ENCODE data around the gene CLHC1. TPM values are rescaled to one million over a fixed set of nuclear protein-coding genes. Genes with fewer than 3 reads are reported as not detected.

Gene CLHC1
- total RNA-seq, 1 experiment from 2014 or later: 10.4 TPM

GRCh38 chr2:55141572-55142413 lies 90.3 kb downstream of the CLHC1 start:
- CTCF ChIA-PET: no interaction called here
- peaks cover 33% of the 10 kb centered on the region for H3K4me1 Mint-ChIP-seq (ENCODE audit: low read depth, unreplicated experiment)
- BruUV-seq (replicated peaks): no TSS peak
- intact Hi-C loops (cut with micrococcal nuclease; ENCODE audit: unreplicated experiment): no loop called here
- peak; percentile 27 for DNase-seq
- peak overlapping the region; percentile 40 for H3K27ac Mint-ChIP-seq (ENCODE audit: unreplicated experiment)
- H3K36me3 Mint-ChIP-seq (ENCODE audit: insufficient read depth, unreplicated experiment): no peaks in the 10 kb centered on the region
- no peak overlapping the region for H3K4me3 Mint-ChIP-seq (ENCODE audit: low read depth, unreplicated experiment)
- no peak for TF ChIP-seq CTCF (IDR thresholded peaks at IDR 0.05; ENCODE audit: unreplicated experiment)
- H3K9me3 Mint-ChIP-seq (ENCODE audit: low read depth, unreplicated experiment): no peaks in the 10 kb centered on the region
- no peaks in the 10 kb centered on the region for H3K27me3 Mint-ChIP-seq (ENCODE audit: unreplicated experiment)

GRCh38 chr2:55140316-55141219 lies 91.5 kb downstream of the CLHC1 start:
- no TSS peak for BruUV-seq (replicated peaks)
- Mint-ChIP-seq H3K4me1 (ENCODE audit: low read depth, unreplicated experiment) (peaks cover 45% of the 10 kb centered on the region), H3K27ac (ENCODE audit: unreplicated experiment) (no peak overlapping the region)

GRCh38 chr2:55139305-55139704 lies 92.8 kb downstream of the CLHC1 start:
- BruUV-seq (replicated peaks): no TSS peak
- no peak for TF ChIP-seq CTCF (IDR thresholded peaks at IDR 0.05; ENCODE audit: unreplicated experiment)
- no peak for DNase-seq
- Mint-ChIP-seq H3K4me1 (ENCODE audit: low read depth, unreplicated experiment) (peaks cover 49% of the 10 kb centered on the region), H3K27me3 (ENCODE audit: unreplicated experiment) (no peaks in the 10 kb centered on the region), H3K4me3 (ENCODE audit: low read depth, unreplicated experiment) (no peak overlapping the region), H3K9me3 (ENCODE audit: low read depth, unreplicated experiment) (no peaks in the 10 kb centered on the region), H3K27ac (ENCODE audit: unreplicated experiment) (no peak overlapping the region), H3K36me3 (ENCODE audit: insufficient read depth, unreplicated experiment) (peaks cover 1% of the 10 kb centered on the region)
- CTCF ChIA-PET: no interaction called here
- intact Hi-C loops (cut with micrococcal nuclease; ENCODE audit: unreplicated experiment): no loop called here

More at GRCh38 chr2:55140316-55141219, 91.5 kb downstream of the CLHC1 start:
- Mint-ChIP-seq H3K9me3 (ENCODE audit: low read depth, unreplicated experiment) (no peaks in the 10 kb centered on the region), H3K27me3 (ENCODE audit: unreplicated experiment) (no peaks in the 10 kb centered on the region), H3K36me3 (ENCODE audit: insufficient read depth, unreplicated experiment) (no peaks in the 10 kb centered on the region), H3K4me3 (ENCODE audit: low read depth, unreplicated experiment) (no peak overlapping the region)
- intact Hi-C loops (cut with micrococcal nuclease; ENCODE audit: unreplicated experiment): no loop called here
- TF ChIP-seq CTCF (IDR thresholded peaks at IDR 0.05; ENCODE audit: unreplicated experiment): no peak
- CTCF ChIA-PET: no interaction called here
- DNase-seq: no peak

- no peak for TF ChIP-seq CTCF (IDR thresholded peaks at IDR 0.05; ENCODE audit: unreplicated experiment)
- DNase-seq: no peak
- no peaks in the 10 kb centered on the region for H3K9me3 Mint-ChIP-seq (ENCODE audit: low read depth, unreplicated experiment)
- H3K27ac Mint-ChIP-seq (ENCODE audit: unreplicated experiment): no peak overlapping the region
- intact Hi-C loops (cut with micrococcal nuclease; ENCODE audit: unreplicated experiment): no loop called here
- BruUV-seq (replicated peaks): no TSS peak
- no peak overlapping the region for H3K4me3 Mint-ChIP-seq (ENCODE audit: low read depth, unreplicated experiment)
- H3K27me3 Mint-ChIP-seq (ENCODE audit: unreplicated experiment): no peaks in the 10 kb centered on the region
- H3K4me1 Mint-ChIP-seq (ENCODE audit: low read depth, unreplicated experiment): peaks cover 54% of the 10 kb centered on the region
- CTCF ChIA-PET: no interaction called here
- H3K36me3 Mint-ChIP-seq (ENCODE audit: insufficient read depth, unreplicated experiment): peaks cover 6% of the 10 kb centered on the region
These were observed 93.2 kb downstream of the CLHC1 start for GRCh38 chr2:55138882-55139229.

Data from Calu3 (cell line).